Heart left ventricle (tissue), 16 donors: Measurements from ENCODE around the gene HNF1B. TPM values are rescaled to one million over a fixed set of nuclear protein-coding genes. Genes with fewer than 3 reads are reported as not detected.

Experiments
- ATAC-seq, 4 donors: fragments of 200-7000 bp; cut with Tn5 transposase; one replicate each; pipeline ENCODE4 v1.9.1; 2020 to 2022; ENCODE audit warnings: moderate library complexity in 4 of 4, mild to moderate bottlenecking in 3 of 4, moderate number of reproducible peaks in 1 of 4
- DNase-seq, 5 donors: peaks; one replicate each; pipeline ENCODE4 v3.0.0-alpha.2; 2020
- H3K27ac ChIP-seq, 12 donors: fragments of 200-600 bp; sonication (generic) in 4 of 12; one replicate each; pipeline versions ENCODE4 v1.5.0 to v1.8.0; 2016 to 2022; ENCODE audit warnings: mild to moderate bottlenecking in 2 of 12
- H3K27me3 ChIP-seq, 9 donors: fragments of 200-600 bp; sonication (generic) in 2 of 9; one replicate each; pipeline versions ENCODE4 v1.5.1 to v1.8.0; 2016 to 2022; ENCODE audit warnings: mild to moderate bottlenecking in 3 of 9
- H3K36me3 ChIP-seq, 9 donors: fragments of 200-600 bp; sonication (generic) in 2 of 9; one replicate each; pipeline versions ENCODE4 v1.5.0 to v1.8.0; 2018 to 2022; ENCODE audit warnings: mild to moderate bottlenecking in 2 of 9
- H3K4me1 ChIP-seq, 12 donors: fragments of 200-600 bp; sonication (generic) in 4 of 12; one replicate each; pipeline versions ENCODE4 v1.5.0 to v1.8.0; 2016 to 2022; ENCODE audit warnings: mild to moderate bottlenecking in 3 of 12
- H3K4me3 ChIP-seq, 12 donors: fragments of 200-600 bp; sonication (generic) in 4 of 12; one replicate each; pipeline versions ENCODE4 v1.5.0 to v1.8.0; 2017 to 2022; ENCODE audit warnings: mild to moderate bottlenecking in 9 of 12, moderate library complexity in 4 of 12
- H3K9me3 ChIP-seq, 12 donors: fragments of 200-600 bp; sonication (generic) in 4 of 12; one replicate each; pipeline versions ENCODE4 v1.5.0 to v1.8.0; 2016 to 2022; ENCODE audit warnings: mild to moderate bottlenecking in 1 of 12
- POLR2A ChIP-seq, 2 donors: fragments of 450-650 bp; IDR thresholded peaks; one replicate each; pipeline ENCODE4 v1.6.1; 2017; ENCODE audit warnings: antibody characterized with exemption in 2 of 2, mild to moderate bottlenecking in 2 of 2, moderate library complexity in 2 of 2
- WGBS, 4 donors: extraction: QIAGEN DNeasy Blood & Tissue Kit in 2 of 4; methylation state at CpG; one replicate each; pipeline versions ENCODE4 v1.1.5 to v1.1.7; 2013 to 2018; 5-methylcytosine and 5-hydroxymethylcytosine counted together
- intact Hi-C, 10 donors: fragments of 100-400 bp; cut with DNase I; formaldehyde crosslinking; loops; one replicate each; pipeline versions ENCODE4 v1.11.1 to v1.14.2; 2022
- polyA plus RNA-seq, 2 donors: library from polyadenylated mRNA; stranded (reverse); fragments of 200-250 nt; gene quantifications; one replicate each; pipeline ENCODE4 v1.2.3, GENCODE V29; 2013
- total RNA-seq, 9 donors: library from RNA; depleted of rRNA in 2 of 9; stranded (reverse); fragments of >200 nt in 2 of 9; fragmentation: NEBNext Ultra II Directional in 3 of 9; extraction: Animal tissue kit (Norgen Biotek cat#: 25700) in 3 of 9; gene quantifications; one replicate each; pipeline versions ENCODE4 v1.1.0 to v1.2.4, GENCODE V29; 2016 to 2023
- TF ChIP-seq, protein P1 (sequence below), 12 donors: fragments of 200-600 bp; sonication (generic) in 4 of 12; IDR thresholded peaks; one replicate each; pipeline versions ENCODE4 v1.5.0 to v1.8.0; 2018 to 2022; ENCODE audit warnings: antibody characterized with exemption in 12 of 12, mild to moderate bottlenecking in 5 of 12
- donor health status: ischemic (EF 13 %, LVEDD 7.1; RV severe dilation, severe dysfunction).
- donor health status: healthy with polysubstance abuse.
- donor health status: DM: no; HTN: yes; CAD: no.
- donor health status: DM: no; HTN: no; CAD: no.
- donor health status: ischemic (EF 25% LVEDD 6.9; RV normal size, moderate dysfunction).
- donor health status: ischemic (EF 25% LVEDD 5.7; RV mildly dilated, moderate dysfunction).
- donor health status: healthy.
- donor health status: DM: yes; HTN: yes; CAD: no.
- donor health status: ischemic (EF 35%, LVEDD 5.7; RV mildly dilated, moderate dysfunction).
- donor health status: nonischemic (EF 11% LVEDD 7.7; RV severe dilation, severe dysfunction).
- donor health status: DM: yes; HTN: yes; CAD: no.
- donor health status: PGD.
- donor health status: ischemic (EF 29% LVEDD 5.4; RV normal size, mild dysfunction).
- donor health status: nonischemic (EF 23%, LVEDD 6.1; RV moderate dilation, normal function).

The HNF1B gene
- total and polyA plus RNA-seq, 11 donors, result not detected

- ATAC-seq (no peak), DNase-seq (no peak)
- H3K27ac ChIP-seq, result no peak overlapping the region
- H3K27me3 ChIP-seq, result peaks cover 67 to 100% (median 91%) of the 10 kb centered on the region in 9 donors
- intact Hi-C loops, result no loop called here
- no peaks in the 10 kb centered on the region for H3K36me3 ChIP-seq
- no peaks in the 10 kb centered on the region for H3K9me3 ChIP-seq
- 1 to 3% (median 2%) methylated on average over 40 to 51 of the region's 51 CpGs for WGBS, 4 donors
- peak overlapping the region in 11 of 12 donors; percentile 17 to 48 (median 37) for H3K4me3 ChIP-seq
- TF ChIP-seq, protein P1, sequence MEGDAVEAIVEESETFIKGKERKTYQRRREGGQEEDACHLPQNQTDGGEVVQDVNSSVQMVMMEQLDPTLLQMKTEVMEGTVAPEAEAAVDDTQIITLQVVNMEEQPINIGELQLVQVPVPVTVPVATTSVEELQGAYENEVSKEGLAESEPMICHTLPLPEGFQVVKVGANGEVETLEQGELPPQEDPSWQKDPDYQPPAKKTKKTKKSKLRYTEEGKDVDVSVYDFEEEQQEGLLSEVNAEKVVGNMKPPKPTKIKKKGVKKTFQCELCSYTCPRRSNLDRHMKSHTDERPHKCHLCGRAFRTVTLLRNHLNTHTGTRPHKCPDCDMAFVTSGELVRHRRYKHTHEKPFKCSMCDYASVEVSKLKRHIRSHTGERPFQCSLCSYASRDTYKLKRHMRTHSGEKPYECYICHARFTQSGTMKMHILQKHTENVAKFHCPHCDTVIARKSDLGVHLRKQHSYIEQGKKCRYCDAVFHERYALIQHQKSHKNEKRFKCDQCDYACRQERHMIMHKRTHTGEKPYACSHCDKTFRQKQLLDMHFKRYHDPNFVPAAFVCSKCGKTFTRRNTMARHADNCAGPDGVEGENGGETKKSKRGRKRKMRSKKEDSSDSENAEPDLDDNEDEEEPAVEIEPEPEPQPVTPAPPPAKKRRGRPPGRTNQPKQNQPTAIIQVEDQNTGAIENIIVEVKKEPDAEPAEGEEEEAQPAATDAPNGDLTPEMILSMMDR (IDR thresholded peaks at IDR 0.05), result no peak
- no peak for TF ChIP-seq POLR2A (IDR thresholded peaks at IDR 0.05)
- peaks cover 11 to 43% (median 26%) of the 10 kb centered on the region in 12 donors for H3K4me1 ChIP-seq
These were observed 2.6 kb downstream of the HNF1B start for GRCh38 chr17:37742116-37742761.

- WGBS, 4 donors, result 10 to 14% (median 12%) methylated on average over 18 to 22 of the region's 22 CpGs
These were observed 3.3 kb downstream of the HNF1B start for GRCh38 chr17:37741341-37742115.

GRCh38 chr17:37740915-37741314 is 3.9 kb downstream of the HNF1B start:
- 18 to 25% (median 22%) methylated on average over 4 of the region's 4 CpGs for WGBS, 4 donors
- peaks cover 11 to 43% (median 26%) of the 10 kb centered on the region in 12 donors for H3K4me1 ChIP-seq
- no peaks in the 10 kb centered on the region for H3K9me3 ChIP-seq
- ATAC-seq (no peak), DNase-seq (no peak)
- TF ChIP-seq, protein P1 (IDR thresholded peaks at IDR 0.05), result no peak
- no peak for TF ChIP-seq POLR2A (IDR thresholded peaks at IDR 0.05)
- no peak overlapping the region for H3K4me3 ChIP-seq
- no peak overlapping the region for H3K27ac ChIP-seq
- intact Hi-C loops, result no loop called here
- H3K27me3 ChIP-seq, result peaks cover 66 to 100% (median 93%) of the 10 kb centered on the region in 9 donors
- H3K36me3 ChIP-seq, result no peaks in the 10 kb centered on the region

More at GRCh38 chr17:37741341-37742115, 3.3 kb downstream of the HNF1B start:
- intact Hi-C loops, result no loop called here
- DNase-seq (no peak), ATAC-seq (no peak)
- H3K4me3 ChIP-seq, result peak overlapping the region in 11 of 12 donors; percentile 17 to 48 (median 37)
- no peaks in the 10 kb centered on the region for H3K9me3 ChIP-seq
- peaks cover 70 to 100% (median 95%) of the 10 kb centered on the region in 9 donors for H3K27me3 ChIP-seq
- no peaks in the 10 kb centered on the region for H3K36me3 ChIP-seq
- H3K27ac ChIP-seq, result no peak overlapping the region
- H3K4me1 ChIP-seq, result peaks cover 11 to 43% (median 26%) of the 10 kb centered on the region in 12 donors
- no peak for TF ChIP-seq POLR2A (IDR thresholded peaks at IDR 0.05)
- TF ChIP-seq, protein P1 (IDR thresholded peaks at IDR 0.05), result no peak

DNA sequence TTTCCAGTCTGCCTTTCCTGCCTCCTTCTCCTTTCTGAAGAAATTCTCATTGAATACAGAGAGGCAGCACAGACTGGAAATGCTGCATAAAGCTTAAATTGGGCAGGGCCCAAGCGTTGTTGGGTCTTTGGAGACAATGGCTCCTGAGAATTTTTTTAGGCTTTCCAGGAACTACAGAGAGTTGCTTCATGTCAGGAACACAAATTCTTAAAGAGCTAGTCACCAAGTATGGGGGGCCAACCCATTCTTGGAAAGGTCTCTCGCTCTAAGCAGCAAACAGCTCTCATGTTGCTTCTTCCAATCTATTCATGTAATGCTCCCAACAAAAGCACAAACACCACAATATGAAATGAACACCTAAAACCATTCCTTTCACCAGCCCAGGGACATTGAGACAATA is 6.9 kb downstream of the HNF1B start:
- no peaks in the 10 kb centered on the region for H3K9me3 ChIP-seq
- no peak overlapping the region for H3K27ac ChIP-seq
- H3K36me3 ChIP-seq, result no peaks in the 10 kb centered on the region
- H3K27me3 ChIP-seq, result peaks cover 40 to 85% (median 72%) of the 10 kb centered on the region in 9 donors
- TF ChIP-seq, protein P1 (IDR thresholded peaks at IDR 0.05), result no peak
- no peak overlapping the region for H3K4me3 ChIP-seq
- no peak for ATAC-seq
- intact Hi-C loops, result no loop called here
- WGBS, 4 donors, result 54 to 69% (median 61%) methylated on average over 2 of the region's 2 CpGs
- peaks cover 5 to 16% (median 14%) of the 10 kb centered on the region in 12 donors for H3K4me1 ChIP-seq
- DNase-seq, result no peak
